Keratinocyte (primary cell): ENCODE measurements around the gene ARX. TPM values are rescaled to one million over a fixed set of nuclear protein-coding genes. Genes with fewer than 3 reads are reported as not detected.

Source experiments
- DNase-seq: peaks from one replicate; pipeline ENCODE4 v3.0.0-alpha.2; 2011; ENCODE audit warnings: low read depth, missing footprints, low spot score
- FAIRE-seq: peaks from 2 replicates; lab custom pipeline; 2011; peaks lifted over from hg19 to GRCh38; lab: Jason Lieb, UNC
- H2AFZ ChIP-seq: 2 replicates; pipeline ENCODE4 v1.6.0; 2012; ENCODE audit warnings: low read length, control low read depth, inconsistent platforms; ENCODE audit not compliant: control insufficient read depth
- H3K27ac ChIP-seq: 2 replicates; pipeline ENCODE4 v1.5.1; 2011; ENCODE audit warnings: low read length; ENCODE audit not compliant: control insufficient read depth, insufficient read depth
- H3K27me3 ChIP-seq: 3 replicates; pipeline ENCODE4 v1.6.0; 2011; ENCODE audit warnings: low read length; ENCODE audit not compliant: control insufficient read depth, insufficient read depth; ENCODE audit errors: extremely low read depth
- H3K36me3 ChIP-seq, 2 experiments: 2 replicates in 1 of 2; 3 replicates in 1 of 2; pipeline ENCODE4 v1.5.1; 2011; ENCODE audit warnings: low read length in 2 of 2, mild to moderate bottlenecking in 1 of 2; ENCODE audit not compliant: control insufficient read depth in 2 of 2, insufficient read depth in 2 of 2; ENCODE audit errors: extremely low read depth in 1 of 2
- H3K4me1 ChIP-seq: 3 replicates; pipeline ENCODE4 v1.5.1; 2011; ENCODE audit warnings: low read length; ENCODE audit not compliant: control insufficient read depth, insufficient read depth; ENCODE audit errors: extremely low read depth
- H3K4me2 ChIP-seq: 3 replicates; pipeline ENCODE4 v1.6.0; 2011; ENCODE audit warnings: low read depth, low read length; ENCODE audit not compliant: control insufficient read depth, insufficient read depth; ENCODE audit errors: extremely low read depth
- H3K4me3 ChIP-seq, 3 experiments: fragments of 200-600 bp in 1 of 3; sonication (generic) in 1 of 3; 2 replicates in 2 of 3; 3 replicates in 1 of 3; pipeline ENCODE4 v1.5.1; 2011 to 2016; ENCODE audit warnings: low read length in 3 of 3, mild to moderate bottlenecking in 3 of 3, control low read depth in 2 of 3, inconsistent platforms in 1 of 3, low read depth in 1 of 3, mixed read lengths in 1 of 3, mixed run types in 1 of 3, moderate library complexity in 1 of 3; ENCODE audit not compliant: control insufficient read depth in 2 of 3, insufficient read depth in 2 of 3; ENCODE audit errors: extremely low read depth in 1 of 3
- H3K79me2 ChIP-seq: 2 replicates; pipeline ENCODE4 v1.6.0; 2012; ENCODE audit warnings: low read length; ENCODE audit not compliant: control insufficient read depth, insufficient read depth
- H3K9ac ChIP-seq: 3 replicates; pipeline ENCODE4 v1.6.0; 2011; ENCODE audit warnings: low read length; ENCODE audit not compliant: control insufficient read depth, insufficient read depth; ENCODE audit errors: extremely low read depth
- H3K9me1 ChIP-seq: 3 replicates; pipeline ENCODE4 v1.6.0; 2011; ENCODE audit warnings: low read length; ENCODE audit not compliant: control insufficient read depth, insufficient read depth; ENCODE audit errors: extremely low read depth
- H3K9me3 ChIP-seq: 2 replicates; pipeline ENCODE4 v1.5.1; 2012; ENCODE audit warnings: low read depth, low read length; ENCODE audit not compliant: control insufficient read depth
- H4K20me1 ChIP-seq: 3 replicates; pipeline ENCODE4 v1.6.0; 2011; ENCODE audit warnings: low read length; ENCODE audit not compliant: control insufficient read depth, insufficient read depth; ENCODE audit errors: extremely low read depth
- CTCF ChIP-seq, 3 experiments: IDR thresholded peaks in 1 of 3; conservative IDR thresholded peaks in 1 of 3; optimal IDR thresholded peaks in 1 of 3; 2 replicates in 2 of 3; 3 replicates in 1 of 3; pipeline versions ENCODE3 to v1.5.1; 2011; ENCODE audit warnings: low read length in 3 of 3, mild to moderate bottlenecking in 3 of 3, moderate library complexity in 2 of 3, control low read depth in 1 of 3, inconsistent platforms in 1 of 3; ENCODE audit not compliant: insufficient read depth in 2 of 3; ENCODE audit errors: extremely low read depth in 1 of 3
- EZH2 ChIP-seq: IDR thresholded peaks from one replicate; pipeline ENCODE4 v1.6.1; 2012; ENCODE audit warnings: inconsistent platforms, mild to moderate bottlenecking, low read length, moderate library complexity
- dilution Hi-C: fragments of 300-500 bp; cut with MboI; formaldehyde crosslinking; loops from one replicate; pipeline ENCODE4 v1.7.0; 2020; ENCODE audit warnings: low sequenced_read_pairs; ENCODE audit not compliant: extremely low pct_ligation_motif_present
- polyA plus RNA-seq, 5 experiments: library from polyadenylated mRNA; depleted of rRNA in 3 of 5; stranded (reverse) in 3 of 5; stranded (forward) in 1 of 5; unstranded in 1 of 5; fragments of >200 nt; gene quantifications; 1 replicate in 1 of 5; 2 replicates in 3 of 5; 3 replicates in 1 of 5; pipeline versions ENCODE4 v1.2.1 to v1.2.3, GENCODE V29; 2011 to 2012; ENCODE audit warnings: missing spikeins in 2 of 5, low read depth in 1 of 5, low replicate concordance in 1 of 5

ARX gene
- polyA plus RNA-seq, 1 donor (not counting 4 experiments of a cell fraction or from before 2014, with no cell fraction given), result not detected

DNA sequence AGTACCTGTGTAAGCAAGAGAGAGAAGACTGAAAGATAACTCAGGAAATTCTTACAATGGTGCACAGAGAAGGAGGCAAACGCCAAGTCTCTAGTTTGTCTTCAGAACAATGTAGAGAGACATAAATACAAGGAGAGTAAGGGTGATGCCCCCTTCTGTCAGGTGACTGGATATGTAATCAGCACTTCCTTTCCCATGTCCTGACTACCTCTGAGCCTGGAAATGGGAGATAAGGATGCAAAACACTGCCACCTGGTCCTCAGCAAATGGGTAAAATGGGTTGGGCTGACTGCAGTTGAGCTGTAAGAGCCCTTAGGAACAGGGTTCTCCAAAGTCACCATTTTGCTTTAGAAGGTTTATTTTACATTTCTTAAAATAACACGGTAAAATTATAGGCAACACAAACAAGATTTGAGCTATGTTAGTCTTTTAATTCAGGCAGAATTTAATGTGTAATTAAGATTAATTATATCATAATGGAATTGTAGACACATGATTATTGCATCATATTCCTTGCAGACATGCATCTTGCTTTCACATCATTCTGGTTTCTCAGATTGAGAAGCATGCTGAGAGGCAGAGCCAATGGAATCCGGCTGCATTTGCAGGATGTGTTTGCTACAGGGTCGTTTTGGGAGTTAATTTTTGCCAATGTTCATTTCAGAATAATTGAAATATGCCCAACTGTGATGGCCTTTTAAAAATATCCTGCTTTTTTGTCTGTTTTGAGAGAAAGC, 37.2 kb upstream of the ARX start:
- Histone ChIP-seq H3K27ac (no peak overlapping the region), H3K9me3 (no peaks in the 10 kb centered on the region), H2AFZ (no peak overlapping the region), H3K9me1 (no peaks in the 10 kb centered on the region), H3K27me3 (no peaks in the 10 kb centered on the region), H3K9ac (no peak overlapping the region), H3K4me3 (no peak overlapping the region), H4K20me1 (no peaks in the 10 kb centered on the region), H3K36me3 (no peaks in the 10 kb centered on the region), H3K79me2 (no peaks in the 10 kb centered on the region), H3K4me1 (no peaks in the 10 kb centered on the region), H3K4me2 (no peak overlapping the region)
- TF ChIP-seq EZH2, result no peak
- TF ChIP-seq CTCF (optimal IDR thresholded peaks at IDR 0.05 in 1 of 3, IDR thresholded peaks at IDR 0.05 in 1 of 3, conservative IDR thresholded peaks at IDR 0.05 in 1 of 3; ENCODE audit: extremely low read depth in 1 of 3, insufficient read depth in 2 of 3, low read length in 3 of 3), result no peak
- dilution Hi-C loops, result no loop called here
- no peak for FAIRE-seq
- no peak for DNase-seq

DNA sequence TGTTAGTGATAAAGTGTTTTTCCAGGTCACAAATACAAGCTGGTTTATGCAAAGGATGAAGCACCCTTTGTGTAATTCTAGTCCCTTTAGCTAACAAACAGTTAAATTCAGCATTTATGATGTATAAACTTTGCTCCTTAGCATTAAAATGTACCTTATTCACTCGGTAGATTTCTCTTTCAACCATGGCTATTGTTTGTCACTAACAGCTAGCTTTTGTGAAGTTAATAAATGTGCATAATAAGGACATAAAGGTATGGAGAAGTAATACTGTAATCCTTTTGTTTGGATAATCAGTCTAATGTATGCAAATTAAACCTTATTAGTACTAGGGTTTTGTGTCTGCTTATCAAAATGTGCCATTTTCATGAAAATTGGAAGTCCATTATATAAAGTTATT, 34.2 kb upstream of the ARX start:
- no peak overlapping the region for H3K9ac ChIP-seq
- H3K4me3 ChIP-seq, result no peak overlapping the region
- H2AFZ ChIP-seq, result no peak overlapping the region
- no peaks in the 10 kb centered on the region for H3K9me3 ChIP-seq
- no peak overlapping the region for H3K27ac ChIP-seq
- no peak for TF ChIP-seq CTCF (optimal IDR thresholded peaks at IDR 0.05 in 1 of 3, IDR thresholded peaks at IDR 0.05 in 1 of 3, conservative IDR thresholded peaks at IDR 0.05 in 1 of 3; ENCODE audit: extremely low read depth in 1 of 3, insufficient read depth in 2 of 3, low read length in 3 of 3)
- TF ChIP-seq EZH2, result no peak
- H3K9me1 ChIP-seq, result no peaks in the 10 kb centered on the region
- H3K27me3 ChIP-seq, result no peaks in the 10 kb centered on the region
- DNase-seq, result no peak
- no peak for FAIRE-seq
- H3K79me2 ChIP-seq, result no peaks in the 10 kb centered on the region
- no peaks in the 10 kb centered on the region for H3K36me3 ChIP-seq
- no peaks in the 10 kb centered on the region for H4K20me1 ChIP-seq
- no peak overlapping the region for H3K4me2 ChIP-seq
- dilution Hi-C loops, result no loop called here
- no peaks in the 10 kb centered on the region for H3K4me1 ChIP-seq
